GM13977 (cell line): ENCODE data around the gene PUSL1.

Source experiments
- DNase-seq: peaks from one replicate; pipeline ENCODE4 v3.0.0; 2012; ENCODE audit warnings: low spot score
- CTCF ChIP-seq: IDR thresholded peaks from 2 replicates; pipeline ENCODE4 v1.5.1; 2012; ENCODE audit warnings: mild to moderate bottlenecking, control low read depth; ENCODE audit not compliant: insufficient read depth; ENCODE audit errors: extremely low read depth, missing control alignments
- in situ Hi-C: fragments of 300-500 bp; cut with MboI; formaldehyde crosslinking; loops from one replicate; pipeline ENCODE4 v1.12.0; 2022; ENCODE audit warnings: low sequenced_read_pairs, low pct_unique_long_range_greater_than_20kb, mixed read lengths, inconsistent platforms; ENCODE audit not compliant: unreplicated experiment

Gene PUSL1

GRCh38 chr1:1278620-1279019 lies 29.8 kb upstream of the PUSL1 start:
- DNase-seq: no peak
- in situ Hi-C loops: no loop called here

GRCh38 chr1:1279028-1279427 lies 29.4 kb upstream of the PUSL1 start:
- in situ Hi-C loops: no loop called here
- no peak for TF ChIP-seq CTCF
- DNase-seq: no peak

More at GRCh38 chr1:1278620-1279019, 29.8 kb upstream of the PUSL1 start:
- TF ChIP-seq CTCF: no peak

- TF ChIP-seq CTCF: no peak
- in situ Hi-C loops: no loop called here
- no peak for DNase-seq
Observed at GRCh38 chr1:1280782-1281481, 27.5 kb upstream of the PUSL1 start.

- DNase-seq: no peak
Observed at GRCh38 chr1:1281533-1282321, 26.7 kb upstream of the PUSL1 start.

GRCh38 chr1:1282998-1283397 lies 25.4 kb upstream of the PUSL1 start:
- in situ Hi-C loops: no loop called here
- no peak for DNase-seq
- TF ChIP-seq CTCF: no peak

More at GRCh38 chr1:1281533-1282321, 26.7 kb upstream of the PUSL1 start:
- TF ChIP-seq CTCF: no peak
- in situ Hi-C loops: no loop called here

- in situ Hi-C loops: no loop called here
- peak; percentile 89 for DNase-seq
- peak; percentile 32 for TF ChIP-seq CTCF
Observed at GRCh38 chr1:1283821-1284220, 24.6 kb upstream of the PUSL1 start.
